ENCODE data around the gene SH3D21. TPM values are rescaled to one million over a fixed set of nuclear protein-coding genes. Genes with fewer than 3 reads are reported as not detected.

Gene SH3D21
- polyA plus RNA-seq, 1 donor from 2014 or later: 2.6 TPM

GRCh38 chr1:36327421-36328087 lies 21.4 kb downstream of the SH3D21 start:
- H3K4me2 ChIP-seq (ENCODE audit: low read length): no peak overlapping the region
- H3F3A ChIP-seq (ENCODE audit: insufficient read depth, low read length, poor library complexity, severe bottlenecking): no peaks in the 10 kb centered on the region
- H3K79me2 ChIP-seq (replicated peaks; ENCODE audit: insufficient read depth, low read length): no peaks in the 10 kb centered on the region
- no peak overlapping the region for H3K27ac ChIP-seq (ENCODE audit: low read length)
- H3K27me3 ChIP-seq (ENCODE audit: insufficient read depth, low read depth, low read length): peaks cover 12% of the 10 kb centered on the region
- H3K9ac ChIP-seq (ENCODE audit: low read length): no peak overlapping the region
- no peak overlapping the region for H2AFZ ChIP-seq (ENCODE audit: low read depth, low read length)
- no peaks in the 10 kb centered on the region for H3K9me3 ChIP-seq (ENCODE audit: low read length)
- no peaks in the 10 kb centered on the region for H3K36me3 ChIP-seq (ENCODE audit: insufficient read depth, low read length)
- no peaks in the 10 kb centered on the region for H3K9me2 ChIP-seq (ENCODE audit: insufficient read depth, low read length)
- no peak for TF ChIP-seq MXI1 (conservative IDR thresholded peaks at IDR 0.05; ENCODE audit: poor library complexity, severe bottlenecking)
- no peak for TF ChIP-seq TAF1 (IDR thresholded peaks at IDR 0.05; ENCODE audit: low read depth)
- no peak for TF ChIP-seq CTCF (IDR thresholded peaks at IDR 0.05; ENCODE audit: poor library complexity, severe bottlenecking)
- no peak for TF ChIP-seq SMC3 (conservative IDR thresholded peaks at IDR 0.05; ENCODE audit: poor library complexity)
- TF ChIP-seq REST (IDR thresholded peaks at IDR 0.05; ENCODE audit: borderline replicate concordance): no peak
- no peak for TF ChIP-seq EZH2 (IDR thresholded peaks at IDR 0.05; ENCODE audit: borderline replicate concordance, insufficient read depth, low read length, poor library complexity, severe bottlenecking)
- TF ChIP-seq RAD21 (conservative IDR thresholded peaks at IDR 0.05): no peak
- no peak for TF ChIP-seq EP300 (conservative IDR thresholded peaks at IDR 0.05; ENCODE audit: poor library complexity, severe bottlenecking)
- no peak for TF ChIP-seq POLR2AphosphoS5 (IDR thresholded peaks at IDR 0.05)
- H3K4me3 ChIP-seq (ENCODE audit: low read length): no peak overlapping the region
- no peaks in the 10 kb centered on the region for H4K20me1 ChIP-seq (ENCODE audit: insufficient read depth)

- no peaks in the 10 kb centered on the region for H4K20me1 ChIP-seq (ENCODE audit: insufficient read depth)
- no peak overlapping the region for H2AFZ ChIP-seq (ENCODE audit: low read depth, low read length)
- TF ChIP-seq RAD21 (conservative IDR thresholded peaks at IDR 0.05): no peak
- no peak for TF ChIP-seq CTCF (IDR thresholded peaks at IDR 0.05; ENCODE audit: poor library complexity, severe bottlenecking)
- no peak for TF ChIP-seq REST (IDR thresholded peaks at IDR 0.05; ENCODE audit: borderline replicate concordance)
- no peak for TF ChIP-seq SMC3 (conservative IDR thresholded peaks at IDR 0.05; ENCODE audit: poor library complexity)
- no peak for TF ChIP-seq EP300 (conservative IDR thresholded peaks at IDR 0.05; ENCODE audit: poor library complexity, severe bottlenecking)
- no peaks in the 10 kb centered on the region for H3K9me2 ChIP-seq (ENCODE audit: insufficient read depth, low read length)
- peaks cover 6% of the 10 kb centered on the region for H3K27me3 ChIP-seq (ENCODE audit: insufficient read depth, low read depth, low read length)
- H3K79me2 ChIP-seq (replicated peaks; ENCODE audit: insufficient read depth, low read length): no peaks in the 10 kb centered on the region
- H3K4me2 ChIP-seq (ENCODE audit: low read length): no peak overlapping the region
- H3K9me3 ChIP-seq (ENCODE audit: low read length): no peaks in the 10 kb centered on the region
- H3K9ac ChIP-seq (ENCODE audit: low read length): no peak overlapping the region
- H3K4me3 ChIP-seq (ENCODE audit: low read length): no peak overlapping the region
- no peak overlapping the region for H3K27ac ChIP-seq (ENCODE audit: low read length)
- no peaks in the 10 kb centered on the region for H3K36me3 ChIP-seq (ENCODE audit: insufficient read depth, low read length)
- H3F3A ChIP-seq (ENCODE audit: insufficient read depth, low read length, poor library complexity, severe bottlenecking): no peaks in the 10 kb centered on the region
Observed at GRCh38 chr1:36328088-36328480, 21.9 kb downstream of the SH3D21 start.

All from neural cell (in vitro differentiated cells).